ENCODE results near the gene GAGE12F. TPM values are rescaled to one million over a fixed set of nuclear protein-coding genes. Genes with fewer than 3 reads are reported as not detected.

GAGE12F gene, protein sequence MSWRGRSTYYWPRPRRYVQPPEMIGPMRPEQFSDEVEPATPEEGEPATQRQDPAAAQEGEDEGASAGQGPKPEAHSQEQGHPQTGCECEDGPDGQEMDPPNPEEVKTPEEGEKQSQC
- total RNA-seq (2022; extraction: Qiagen RNA extraction) = not detected in 5 replicates

DNA sequence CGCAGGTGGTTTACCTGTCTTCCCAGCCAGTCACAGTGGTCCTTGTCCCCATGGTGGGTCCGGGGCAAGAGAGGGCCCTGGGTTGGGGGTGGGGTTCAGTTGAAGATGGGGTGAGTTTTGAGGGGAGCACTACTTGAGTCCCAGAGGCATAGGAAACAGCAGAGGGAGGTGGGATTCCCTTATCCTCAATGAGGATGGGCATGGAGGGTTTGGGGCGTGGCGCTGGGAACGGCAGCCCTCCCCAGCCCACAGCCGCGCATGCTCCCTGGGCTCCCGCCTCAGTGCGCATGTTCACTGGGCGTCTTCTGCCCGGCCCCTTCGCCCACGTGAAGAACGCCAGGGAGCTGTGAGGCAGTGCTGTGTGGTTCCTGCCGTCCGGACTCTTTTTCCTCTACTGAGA is at the start of gene GAGE12F:
Gene GAGE12F, plus strand, starts transcription at position 301 of the 400 bp plus-strand sequence. CDS start 1,155 bp downstream, outside the sequence.

DNA sequence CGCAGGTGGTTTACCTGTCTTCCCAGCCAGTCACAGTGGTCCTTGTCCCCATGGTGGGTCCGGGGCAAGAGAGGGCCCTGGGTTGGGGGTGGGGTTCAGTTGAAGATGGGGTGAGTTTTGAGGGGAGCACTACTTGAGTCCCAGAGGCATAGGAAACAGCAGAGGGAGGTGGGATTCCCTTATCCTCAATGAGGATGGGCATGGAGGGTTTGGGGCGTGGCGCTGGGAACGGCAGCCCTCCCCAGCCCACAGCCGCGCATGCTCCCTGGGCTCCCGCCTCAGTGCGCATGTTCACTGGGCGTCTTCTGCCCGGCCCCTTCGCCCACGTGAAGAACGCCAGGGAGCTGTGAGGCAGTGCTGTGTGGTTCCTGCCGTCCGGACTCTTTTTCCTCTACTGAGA is 28.8 kb upstream of the GAGE12F start, which contains the start of gene GAGE12C:
Gene GAGE12C, plus strand, starts transcription at position 301 of the 400 bp plus-strand sequence. CDS start 1,155 bp downstream, outside the sequence.

DNA sequence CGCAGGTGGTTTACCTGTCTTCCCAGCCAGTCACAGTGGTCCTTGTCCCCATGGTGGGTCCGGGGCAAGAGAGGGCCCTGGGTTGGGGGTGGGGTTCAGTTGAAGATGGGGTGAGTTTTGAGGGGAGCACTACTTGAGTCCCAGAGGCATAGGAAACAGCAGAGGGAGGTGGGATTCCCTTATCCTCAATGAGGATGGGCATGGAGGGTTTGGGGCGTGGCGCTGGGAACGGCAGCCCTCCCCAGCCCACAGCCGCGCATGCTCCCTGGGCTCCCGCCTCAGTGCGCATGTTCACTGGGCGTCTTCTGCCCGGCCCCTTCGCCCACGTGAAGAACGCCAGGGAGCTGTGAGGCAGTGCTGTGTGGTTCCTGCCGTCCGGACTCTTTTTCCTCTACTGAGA is 19.2 kb upstream of the GAGE12F start, which contains the start of gene GAGE12D:
Gene GAGE12D, plus strand, starts transcription at position 301 of the 400 bp plus-strand sequence. CDS start 1,155 bp downstream, outside the sequence.

DNA sequence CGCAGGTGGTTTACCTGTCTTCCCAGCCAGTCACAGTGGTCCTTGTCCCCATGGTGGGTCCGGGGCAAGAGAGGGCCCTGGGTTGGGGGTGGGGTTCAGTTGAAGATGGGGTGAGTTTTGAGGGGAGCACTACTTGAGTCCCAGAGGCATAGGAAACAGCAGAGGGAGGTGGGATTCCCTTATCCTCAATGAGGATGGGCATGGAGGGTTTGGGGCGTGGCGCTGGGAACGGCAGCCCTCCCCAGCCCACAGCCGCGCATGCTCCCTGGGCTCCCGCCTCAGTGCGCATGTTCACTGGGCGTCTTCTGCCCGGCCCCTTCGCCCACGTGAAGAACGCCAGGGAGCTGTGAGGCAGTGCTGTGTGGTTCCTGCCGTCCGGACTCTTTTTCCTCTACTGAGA is 9.7 kb upstream of the GAGE12F start, which contains the start of gene GAGE12E:
Gene GAGE12E, plus strand, starts transcription at position 301 of the 400 bp plus-strand sequence. CDS start 1,155 bp downstream, outside the sequence.

DNA sequence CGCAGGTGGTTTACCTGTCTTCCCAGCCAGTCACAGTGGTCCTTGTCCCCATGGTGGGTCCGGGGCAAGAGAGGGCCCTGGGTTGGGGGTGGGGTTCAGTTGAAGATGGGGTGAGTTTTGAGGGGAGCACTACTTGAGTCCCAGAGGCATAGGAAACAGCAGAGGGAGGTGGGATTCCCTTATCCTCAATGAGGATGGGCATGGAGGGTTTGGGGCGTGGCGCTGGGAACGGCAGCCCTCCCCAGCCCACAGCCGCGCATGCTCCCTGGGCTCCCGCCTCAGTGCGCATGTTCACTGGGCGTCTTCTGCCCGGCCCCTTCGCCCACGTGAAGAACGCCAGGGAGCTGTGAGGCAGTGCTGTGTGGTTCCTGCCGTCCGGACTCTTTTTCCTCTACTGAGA is 9.5 kb downstream of the GAGE12F start, which contains the start of gene GAGE12G:
Gene GAGE12G, plus strand, starts transcription at position 301 of the 400 bp plus-strand sequence. CDS start 1,155 bp downstream, outside the sequence.

DNA sequence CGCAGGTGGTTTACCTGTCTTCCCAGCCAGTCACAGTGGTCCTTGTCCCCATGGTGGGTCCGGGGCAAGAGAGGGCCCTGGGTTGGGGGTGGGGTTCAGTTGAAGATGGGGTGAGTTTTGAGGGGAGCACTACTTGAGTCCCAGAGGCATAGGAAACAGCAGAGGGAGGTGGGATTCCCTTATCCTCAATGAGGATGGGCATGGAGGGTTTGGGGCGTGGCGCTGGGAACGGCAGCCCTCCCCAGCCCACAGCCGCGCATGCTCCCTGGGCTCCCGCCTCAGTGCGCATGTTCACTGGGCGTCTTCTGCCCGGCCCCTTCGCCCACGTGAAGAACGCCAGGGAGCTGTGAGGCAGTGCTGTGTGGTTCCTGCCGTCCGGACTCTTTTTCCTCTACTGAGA is 19.0 kb downstream of the GAGE12F start, which contains the start of gene GAGE12H:
Gene GAGE12H, plus strand, starts transcription at position 301 of the 400 bp plus-strand sequence. CDS start 1,155 bp downstream, outside the sequence.

DNA sequence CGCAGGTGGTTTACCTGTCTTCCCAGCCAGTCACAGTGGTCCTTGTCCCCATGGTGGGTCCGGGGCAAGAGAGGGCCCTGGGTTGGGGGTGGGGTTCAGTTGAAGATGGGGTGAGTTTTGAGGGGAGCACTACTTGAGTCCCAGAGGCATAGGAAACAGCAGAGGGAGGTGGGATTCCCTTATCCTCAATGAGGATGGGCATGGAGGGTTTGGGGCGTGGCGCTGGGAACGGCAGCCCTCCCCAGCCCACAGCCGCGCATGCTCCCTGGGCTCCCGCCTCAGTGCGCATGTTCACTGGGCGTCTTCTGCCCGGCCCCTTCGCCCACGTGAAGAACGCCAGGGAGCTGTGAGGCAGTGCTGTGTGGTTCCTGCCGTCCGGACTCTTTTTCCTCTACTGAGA is 28.6 kb downstream of the GAGE12F start, which contains the start of gene GAGE2A:
Gene GAGE2A, plus strand, starts transcription at position 301 of the 400 bp plus-strand sequence. CDS start 1,155 bp downstream, outside the sequence.

DNA sequence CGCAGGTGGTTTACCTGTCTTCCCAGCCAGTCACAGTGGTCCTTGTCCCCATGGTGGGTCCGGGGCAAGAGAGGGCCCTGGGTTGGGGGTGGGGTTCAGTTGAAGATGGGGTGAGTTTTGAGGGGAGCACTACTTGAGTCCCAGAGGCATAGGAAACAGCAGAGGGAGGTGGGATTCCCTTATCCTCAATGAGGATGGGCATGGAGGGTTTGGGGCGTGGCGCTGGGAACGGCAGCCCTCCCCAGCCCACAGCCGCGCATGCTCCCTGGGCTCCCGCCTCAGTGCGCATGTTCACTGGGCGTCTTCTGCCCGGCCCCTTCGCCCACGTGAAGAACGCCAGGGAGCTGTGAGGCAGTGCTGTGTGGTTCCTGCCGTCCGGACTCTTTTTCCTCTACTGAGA is 38.1 kb downstream of the GAGE12F start, which contains the start of gene GAGE1:
Gene GAGE1, plus strand, starts transcription at position 301 of the 400 bp plus-strand sequence. CDS start 1,155 bp downstream, outside the sequence.

Other genes with a start within 250 kb of the GAGE12F start
- gene GAGE12J, start 238.8 kb upstream of the GAGE12F start, total RNA-seq (2022; extraction: Qiagen RNA extraction) = not detected in 5 replicates
- not detected in 5 replicates for gene GAGE13, start 229.3 kb upstream of the GAGE12F start, total RNA-seq (2022; extraction: Qiagen RNA extraction)
- gene GAGE12C, start 28.7 kb upstream of the GAGE12F start, total RNA-seq (2022; extraction: Qiagen RNA extraction) = not detected in 5 replicates
- gene GAGE12D, start 19.1 kb upstream of the GAGE12F start, total RNA-seq (2022; extraction: Qiagen RNA extraction) = not detected in 5 replicates
- not detected in 5 replicates for gene GAGE12E, start 9.6 kb upstream of the GAGE12F start, total RNA-seq (2022; extraction: Qiagen RNA extraction)
- not detected in 5 replicates for gene GAGE12G, start 9.6 kb downstream of the GAGE12F start, total RNA-seq (2022; extraction: Qiagen RNA extraction)
- gene GAGE12H, start 19.1 kb downstream of the GAGE12F start, total RNA-seq (2022; extraction: Qiagen RNA extraction) = not detected in 5 replicates
- not detected in 5 replicates for gene GAGE2A, start 28.7 kb downstream of the GAGE12F start, total RNA-seq (2022; extraction: Qiagen RNA extraction)
- not detected in 5 replicates for gene GAGE1, start 38.2 kb downstream of the GAGE12F start, total RNA-seq (2022; extraction: Qiagen RNA extraction)
- 0.26 to 0.29 TPM in 2 of 5 replicates, not detected in the others for gene PAGE1, start 135.1 kb downstream of the GAGE12F start, total RNA-seq (2022; extraction: Qiagen RNA extraction)